NCI-H748 treated with DMSO at 0.1 percent for 48 hours (cell line): ENCODE measurements around the gene CAMSAP1.

Experiments
- DNase-seq: peaks from one replicate; lab custom pipeline; 2025; lab: John Stamatoyannopoulos, UW

The CAMSAP1 gene

GRCh38 chr9:135815413-135815812 lies 91.9 kb downstream of the CAMSAP1 start:
- no peak for DNase-seq

- no peak for DNase-seq
Observed at GRCh38 chr9:135814421-135815095, 92.8 kb downstream of the CAMSAP1 start.

- DNase-seq: no peak
Observed at GRCh38 chr9:135813671-135814290, 93.6 kb downstream of the CAMSAP1 start.

- no peak for DNase-seq
Observed at GRCh38 chr9:135812961-135813360, 94.4 kb downstream of the CAMSAP1 start.

- no peak for DNase-seq
Observed at GRCh38 chr9:135811801-135812200, 95.5 kb downstream of the CAMSAP1 start.

GRCh38 chr9:135810806-135811575 lies 96.4 kb downstream of the CAMSAP1 start:
- DNase-seq: no peak

- DNase-seq: no peak
Observed at GRCh38 chr9:135809166-135809565, 98.2 kb downstream of the CAMSAP1 start.

- no peak for DNase-seq
Observed at GRCh38 chr9:135805422-135806022, 101.8 kb downstream of the CAMSAP1 start.

- no peak for DNase-seq
Observed at GRCh38 chr9:135804581-135805421, 102.5 kb downstream of the CAMSAP1 start.

GRCh38 chr9:135803441-135803840 lies 103.9 kb downstream of the CAMSAP1 start:
- no peak for DNase-seq

- DNase-seq: no peak
Observed at GRCh38 chr9:135802876-135803419, 104.4 kb downstream of the CAMSAP1 start.

GRCh38 chr9:135801070-135801469 lies 106.3 kb downstream of the CAMSAP1 start:
- DNase-seq: no peak

- DNase-seq: no peak
Observed at GRCh38 chr9:135799261-135799660, 108.1 kb downstream of the CAMSAP1 start.

- no peak for DNase-seq
Observed at GRCh38 chr9:135798263-135798585, 109.1 kb downstream of the CAMSAP1 start.

- no peak for DNase-seq
Observed at GRCh38 chr9:135797507-135798262, 109.7 kb downstream of the CAMSAP1 start.

GRCh38 chr9:135796784-135797485 lies 110.4 kb downstream of the CAMSAP1 start:
- no peak for DNase-seq

GRCh38 chr9:135795391-135795790 lies 112.0 kb downstream of the CAMSAP1 start:
- DNase-seq: no peak

GRCh38 chr9:135794361-135794885 lies 112.9 kb downstream of the CAMSAP1 start:
- no peak for DNase-seq

GRCh38 chr9:135794057-135794335 lies 113.3 kb downstream of the CAMSAP1 start:
- DNase-seq: no peak
